Rectal smooth muscle tissue (tissue), 1 donor: ENCODE results near the gene ZNF267.
"Not testable (repeated sequence)": the region's sequence is repeated elsewhere in the genome, so short reads cannot be mapped to it uniquely, and the experiment has no call there.

ENCODE experiments used
- H3K27ac ChIP-seq: one replicate; pipeline ENCODE4 v1.7.0; 2013; ENCODE audit warnings: low read depth, low read length, inconsistent platforms
- H3K27me3 ChIP-seq: one replicate; pipeline ENCODE4 v1.7.0; 2013; ENCODE audit warnings: low read length; ENCODE audit not compliant: control insufficient read depth, insufficient read depth
- H3K36me3 ChIP-seq: one replicate; pipeline ENCODE4 v1.7.0; 2013; ENCODE audit warnings: low read length; ENCODE audit not compliant: control insufficient read depth, insufficient read depth
- H3K4me1 ChIP-seq: one replicate; pipeline ENCODE4 v1.7.0; 2013; ENCODE audit warnings: low read length; ENCODE audit not compliant: control insufficient read depth, insufficient read depth
- H3K4me3 ChIP-seq: one replicate; pipeline ENCODE4 v1.7.0; 2013; ENCODE audit warnings: low read length
- H3K9ac ChIP-seq: one replicate; pipeline ENCODE4 v1.7.0; 2013; ENCODE audit warnings: low read length

The ZNF267 gene

DNA sequence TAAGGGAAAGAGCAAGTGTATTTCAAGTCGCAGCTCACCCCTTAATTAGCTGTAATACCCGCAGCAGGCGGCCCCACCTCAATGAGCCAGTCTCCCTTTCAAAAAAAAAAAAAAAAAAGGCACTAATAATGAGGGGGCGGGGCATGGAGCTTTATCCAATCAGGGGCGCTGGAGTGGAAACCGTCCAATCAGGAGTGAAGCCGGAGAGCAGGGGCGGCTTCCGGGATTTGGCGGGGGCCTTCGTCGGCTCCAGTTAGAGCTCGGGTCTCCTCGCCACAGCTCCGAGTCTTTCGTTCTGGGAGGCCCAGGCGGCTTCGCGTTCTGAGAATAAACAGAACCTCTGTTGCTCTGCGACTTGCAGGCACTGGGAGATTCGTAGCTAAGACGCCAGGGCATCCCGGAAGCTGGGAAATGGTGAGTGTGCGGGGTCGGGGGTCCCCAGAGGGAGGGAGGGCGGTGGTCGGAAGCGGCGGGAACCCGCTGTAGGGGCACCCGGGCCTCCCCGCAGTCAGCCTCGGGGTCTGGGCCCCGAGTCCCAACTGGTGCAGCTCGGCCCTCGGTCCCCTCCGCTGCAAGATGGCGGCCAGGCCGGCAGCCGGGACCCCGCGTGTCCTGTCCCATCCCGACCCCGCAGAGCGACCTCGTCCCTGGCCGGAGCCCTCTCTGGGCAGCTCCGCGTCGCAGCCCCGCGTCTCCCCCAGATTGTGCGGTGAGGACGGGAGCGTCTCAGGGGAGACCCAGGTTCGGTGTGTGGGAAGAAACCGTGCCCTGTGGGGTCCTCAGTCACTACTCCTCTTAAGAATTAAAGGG lies at the start of gene ZNF267:
ZNF267 (plus strand) TSS at position 252 of the 810 bp plus-strand sequence; CDS start at position 412, 160 bp downstream.
- peak within 1 kb of the TSS; percentile 97 for H3K27ac ChIP-seq
- no peaks in the 10 kb centered on the region for H3K36me3 ChIP-seq
- peak within 1 kb of the TSS; percentile 91 for H3K9ac ChIP-seq
- peaks cover 10% of the 10 kb centered on the region for H3K4me1 ChIP-seq
- peaks cover 2% of the 10 kb centered on the region for H3K27me3 ChIP-seq
- peak within 1 kb of the TSS; percentile 98 for H3K4me3 ChIP-seq

DNA sequence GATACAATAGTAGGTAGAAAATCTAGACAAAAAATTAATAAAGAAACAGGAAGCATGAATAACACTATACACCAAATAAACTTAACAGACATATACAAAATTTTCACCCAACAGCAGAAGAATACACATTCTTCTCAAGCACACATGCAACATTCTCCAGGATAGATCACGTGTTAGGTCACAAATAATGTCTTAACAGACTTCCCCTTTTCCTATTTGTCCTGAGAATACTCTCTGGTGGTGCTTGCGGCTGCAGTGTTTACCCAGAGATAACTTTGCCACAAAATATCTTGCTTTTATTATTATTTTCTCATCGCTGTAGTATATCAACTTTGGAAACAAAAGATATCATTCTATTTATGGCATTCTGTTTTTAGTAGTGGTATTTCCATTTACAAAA lies 40.6 kb upstream of the ZNF267 start:
- Histone ChIP-seq H3K27me3 (no peaks in the 10 kb centered on the region), H3K27ac (no peak overlapping the region), H3K9ac (no peak overlapping the region), H3K36me3 (no peaks in the 10 kb centered on the region), H3K4me1 (no peaks in the 10 kb centered on the region), H3K4me3 (no peak overlapping the region)

DNA sequence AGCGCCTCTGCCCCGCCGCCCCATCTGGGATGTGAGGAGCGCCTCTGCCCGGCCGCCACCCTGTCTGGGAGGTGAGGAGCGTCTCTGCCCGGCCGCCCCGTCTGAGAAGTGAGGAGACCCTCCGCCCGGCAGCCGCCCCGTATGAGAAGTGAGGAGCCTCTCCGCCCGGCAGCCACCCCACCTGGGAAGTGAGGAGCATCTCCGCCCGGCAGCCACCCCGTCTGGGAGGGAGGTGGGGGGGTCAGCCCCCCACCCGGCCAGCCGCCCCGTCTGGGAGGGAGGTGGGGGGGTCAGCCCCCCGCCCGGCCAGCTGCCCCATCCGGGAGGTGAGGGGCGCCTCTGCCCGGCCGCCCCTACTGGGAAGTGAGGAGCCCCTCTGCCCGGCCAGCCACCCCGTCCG lies 37.2 kb upstream of the ZNF267 start:
- not testable (repeated sequence) for H3K36me3 ChIP-seq, H3K4me1 ChIP-seq, H3K9ac ChIP-seq, H3K27me3 ChIP-seq, H3K27ac ChIP-seq, H3K4me3 ChIP-seq

DNA sequence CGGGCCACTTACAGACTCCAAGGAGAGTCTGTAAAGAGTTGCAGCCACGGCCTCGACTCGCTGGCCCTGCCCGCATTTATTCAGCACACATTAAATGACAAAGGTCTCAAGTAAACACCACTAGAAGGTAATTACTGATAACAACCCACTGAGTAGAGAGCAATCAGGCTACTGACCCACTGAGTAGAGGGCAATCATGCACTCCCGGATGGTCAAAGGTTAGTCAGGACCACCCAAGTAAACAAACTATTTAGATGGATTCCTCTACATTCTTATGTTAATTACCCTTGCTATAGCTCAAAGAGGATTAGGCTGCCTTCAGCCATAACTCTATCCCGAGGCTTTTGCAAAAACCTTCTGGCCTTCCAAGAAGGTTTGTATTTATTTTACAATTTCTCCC lies 30.7 kb upstream of the ZNF267 start:
- no peak overlapping the region for H3K27ac ChIP-seq
- no peak overlapping the region for H3K9ac ChIP-seq
- H3K27me3 ChIP-seq = no peaks in the 10 kb centered on the region
- no peak overlapping the region for H3K4me3 ChIP-seq
- no peaks in the 10 kb centered on the region for H3K36me3 ChIP-seq
- no peaks in the 10 kb centered on the region for H3K4me1 ChIP-seq

DNA sequence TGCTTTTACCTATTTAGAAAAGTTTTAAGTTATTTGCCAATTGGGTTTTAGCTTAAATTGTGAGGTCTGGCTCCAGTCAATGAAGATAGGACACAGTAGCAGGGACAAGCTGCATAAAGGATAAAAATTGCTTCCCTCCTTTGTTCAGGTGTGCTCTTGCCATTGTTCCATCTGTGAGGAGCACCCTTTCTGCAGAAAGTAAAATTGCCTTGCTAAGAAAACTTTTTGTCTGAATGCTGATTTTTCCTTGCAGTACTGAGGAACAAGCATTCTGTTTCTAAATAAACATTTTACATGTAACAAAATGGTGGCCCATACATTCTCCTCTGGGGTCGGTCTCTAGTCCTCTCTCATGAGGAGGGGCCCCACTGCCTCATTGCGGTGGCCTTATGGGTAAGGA lies 25.0 kb upstream of the ZNF267 start:
- not testable (repeated sequence) for H3K4me3 ChIP-seq, H3K36me3 ChIP-seq, H3K9ac ChIP-seq, H3K27ac ChIP-seq, H3K27me3 ChIP-seq, H3K4me1 ChIP-seq

DNA sequence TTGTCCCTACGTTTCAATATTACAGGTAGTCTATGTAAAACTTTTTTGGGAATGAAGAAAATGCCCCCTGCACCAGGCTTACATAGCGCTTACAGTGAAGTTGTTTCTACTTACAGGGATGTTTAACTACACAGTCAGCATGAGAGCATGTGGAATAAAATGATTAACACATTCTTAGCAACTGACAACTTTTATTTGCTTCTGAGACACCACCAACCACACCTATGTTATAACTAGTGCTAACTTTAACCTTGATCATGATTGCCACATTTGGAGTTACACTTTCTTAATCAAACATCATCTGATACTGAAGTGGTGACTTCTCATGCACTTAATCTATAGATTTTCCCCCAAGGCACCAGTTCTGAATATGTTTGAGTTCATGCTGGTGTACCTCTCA lies 20.3 kb upstream of the ZNF267 start:
- H3K4me1 ChIP-seq = no peaks in the 10 kb centered on the region
- no peaks in the 10 kb centered on the region for H3K36me3 ChIP-seq
- no peak overlapping the region for H3K4me3 ChIP-seq
- H3K27me3 ChIP-seq = no peaks in the 10 kb centered on the region
- H3K9ac ChIP-seq = no peak overlapping the region
- H3K27ac ChIP-seq = no peak overlapping the region

DNA sequence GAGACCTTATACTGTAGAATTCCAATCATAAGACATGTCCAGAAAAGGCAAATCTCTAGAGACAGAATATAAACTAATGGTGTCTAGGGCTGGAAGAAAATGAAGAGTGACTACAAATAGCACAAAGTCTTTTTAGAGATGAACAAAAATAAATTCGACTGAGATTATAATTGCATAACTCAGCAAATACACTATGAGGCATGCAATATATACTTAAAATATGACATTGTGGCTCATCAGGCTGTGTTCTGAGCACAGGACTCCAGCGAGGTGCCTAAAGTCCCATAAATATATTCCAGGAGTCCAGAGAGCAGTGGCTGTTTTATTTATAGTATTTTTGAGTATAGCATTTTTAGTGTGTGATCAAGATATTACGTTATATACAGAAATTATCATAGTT lies 13.1 kb upstream of the ZNF267 start:
- no peak overlapping the region for H3K4me3 ChIP-seq
- no peaks in the 10 kb centered on the region for H3K36me3 ChIP-seq
- no peak overlapping the region for H3K9ac ChIP-seq
- H3K4me1 ChIP-seq = no peaks in the 10 kb centered on the region
- no peak overlapping the region for H3K27ac ChIP-seq
- H3K27me3 ChIP-seq = no peaks in the 10 kb centered on the region

DNA sequence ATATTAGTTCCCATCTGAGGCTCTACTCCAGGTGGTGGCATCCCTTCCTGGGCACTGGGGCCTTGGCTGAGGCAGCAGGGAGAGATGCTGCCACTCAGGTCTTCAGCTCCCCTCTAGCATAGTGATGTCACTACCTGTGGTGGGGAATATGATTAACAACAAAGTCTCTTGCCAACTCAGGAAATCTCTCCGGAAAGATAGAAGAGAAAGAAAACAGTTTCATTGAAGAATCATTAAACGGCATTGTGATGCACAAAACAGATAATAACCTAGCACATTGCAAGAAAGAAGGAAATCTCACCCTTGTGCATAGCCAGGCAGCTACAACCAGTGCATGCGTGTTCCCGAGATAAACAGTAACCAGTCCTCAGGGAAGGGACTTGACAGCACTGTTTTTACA lies 12.2 kb upstream of the ZNF267 start:
- Histone ChIP-seq H3K4me3 (no peak overlapping the region), H3K4me1 (no peaks in the 10 kb centered on the region), H3K36me3 (no peaks in the 10 kb centered on the region), H3K9ac (no peak overlapping the region), H3K27me3 (no peaks in the 10 kb centered on the region), H3K27ac (no peak overlapping the region)

DNA sequence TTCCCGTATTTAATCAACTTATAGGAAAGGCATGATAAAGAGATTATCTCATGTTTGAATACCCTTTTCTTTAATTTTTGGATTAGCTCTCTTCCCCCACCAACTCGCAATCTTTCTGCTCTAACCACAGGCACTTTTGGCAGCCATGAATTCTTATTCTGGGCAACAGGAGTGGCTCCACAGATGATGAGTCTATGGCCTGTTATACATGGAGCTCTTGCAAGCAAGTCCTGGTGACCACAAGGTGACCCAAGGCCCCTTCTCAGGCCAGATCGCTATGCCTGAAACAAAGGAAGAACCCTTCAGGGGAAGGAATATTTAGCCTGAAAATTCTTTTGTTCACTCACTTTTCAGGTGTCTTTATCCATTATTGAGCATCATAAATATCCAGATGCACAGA lies 10.8 kb upstream of the ZNF267 start:
- no peak overlapping the region for H3K9ac ChIP-seq
- no peak overlapping the region for H3K4me3 ChIP-seq
- H3K27me3 ChIP-seq = no peaks in the 10 kb centered on the region
- no peaks in the 10 kb centered on the region for H3K36me3 ChIP-seq
- no peaks in the 10 kb centered on the region for H3K4me1 ChIP-seq
- no peak overlapping the region for H3K27ac ChIP-seq

DNA sequence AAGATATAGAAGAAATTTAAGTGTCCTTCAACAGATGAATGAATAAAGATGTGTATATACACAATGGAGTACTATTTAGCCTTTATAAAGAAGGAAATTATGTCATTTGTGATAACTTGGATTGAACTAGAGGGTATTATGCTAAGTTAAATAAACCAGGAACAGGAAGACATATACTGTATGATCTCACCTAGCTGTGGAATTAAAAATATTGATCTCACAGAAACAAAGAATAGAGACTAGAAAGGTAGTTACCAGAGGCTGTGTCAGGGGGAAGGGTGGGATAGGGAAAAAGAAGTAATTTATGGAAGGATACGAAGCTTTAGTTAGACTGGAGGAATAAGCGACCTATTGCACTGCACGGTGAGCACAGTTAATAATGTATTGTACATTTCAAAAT lies 5.4 kb upstream of the ZNF267 start:
- no peak overlapping the region for H3K9ac ChIP-seq
- no peaks in the 10 kb centered on the region for H3K27me3 ChIP-seq
- H3K36me3 ChIP-seq = no peaks in the 10 kb centered on the region
- H3K4me3 ChIP-seq = no peak overlapping the region
- no peak overlapping the region for H3K27ac ChIP-seq
- H3K4me1 ChIP-seq = peaks cover 1% of the 10 kb centered on the region

DNA sequence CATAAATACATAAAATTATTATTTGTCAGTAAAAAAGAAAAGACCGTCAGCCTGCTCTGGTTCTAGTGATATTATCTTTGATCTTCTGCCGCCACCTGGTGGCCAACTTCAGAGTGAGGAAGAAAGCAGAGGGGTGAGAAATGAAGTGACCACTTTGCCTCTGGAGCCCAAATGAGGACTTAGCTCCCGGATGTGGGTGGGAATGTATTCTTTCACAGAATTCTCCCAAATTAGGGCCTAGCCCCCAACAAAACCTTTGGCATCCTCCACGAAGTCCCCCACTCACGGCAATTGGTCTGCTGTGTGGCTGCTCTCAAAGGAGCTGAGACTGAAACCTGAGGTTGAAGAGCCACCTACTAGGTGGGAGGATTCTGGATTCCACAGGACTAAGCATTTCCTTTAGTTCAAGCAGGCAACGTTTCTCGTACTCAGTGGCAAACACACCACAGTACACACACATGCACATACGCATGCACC lies 4.9 kb upstream of the ZNF267 start:
- peaks cover 3% of the 10 kb centered on the region for H3K4me1 ChIP-seq
- H3K4me3 ChIP-seq = peak overlapping the region; percentile 3
- H3K27ac ChIP-seq = no peak overlapping the region
- no peak overlapping the region for H3K9ac ChIP-seq
- H3K36me3 ChIP-seq = no peaks in the 10 kb centered on the region
- no peaks in the 10 kb centered on the region for H3K27me3 ChIP-seq

DNA sequence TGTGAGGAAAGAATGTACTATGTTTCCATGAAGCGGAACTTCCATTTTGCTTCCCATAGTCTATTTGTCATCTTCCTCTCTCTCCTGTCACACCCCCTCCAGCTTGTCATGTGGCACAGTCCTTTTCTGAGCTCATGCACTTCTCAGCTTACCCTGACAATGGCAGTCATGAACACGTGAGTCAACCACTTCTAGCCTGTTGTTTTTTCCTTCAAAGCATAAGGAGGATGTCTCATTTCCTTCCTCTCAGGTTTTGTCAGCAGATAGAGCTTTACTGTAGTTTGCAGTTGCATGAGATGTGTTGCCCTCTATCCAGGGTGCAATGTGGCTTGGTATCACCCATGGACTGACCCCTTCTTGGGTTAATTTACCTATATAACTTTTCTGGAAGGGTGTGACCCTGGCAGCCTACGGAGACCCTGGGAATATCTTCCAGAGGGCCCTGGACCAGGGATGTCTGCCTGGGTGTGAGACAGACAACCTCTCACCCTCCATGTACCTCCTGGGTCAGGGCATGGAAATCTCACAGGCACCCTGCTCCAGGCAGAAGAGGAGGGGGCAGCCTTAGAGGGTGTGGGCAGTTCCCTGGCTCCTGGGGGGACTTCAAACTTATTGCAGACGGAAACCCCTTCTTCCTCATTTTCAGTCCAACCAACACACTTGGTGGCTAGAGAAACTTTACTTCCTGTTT lies 4.0 kb upstream of the ZNF267 start:
- H3K27ac ChIP-seq = no peak overlapping the region
- H3K27me3 ChIP-seq = no peaks in the 10 kb centered on the region
- no peak overlapping the region for H3K9ac ChIP-seq
- peaks cover 3% of the 10 kb centered on the region for H3K4me1 ChIP-seq
- no peaks in the 10 kb centered on the region for H3K36me3 ChIP-seq
- H3K4me3 ChIP-seq = no peak overlapping the region

DNA sequence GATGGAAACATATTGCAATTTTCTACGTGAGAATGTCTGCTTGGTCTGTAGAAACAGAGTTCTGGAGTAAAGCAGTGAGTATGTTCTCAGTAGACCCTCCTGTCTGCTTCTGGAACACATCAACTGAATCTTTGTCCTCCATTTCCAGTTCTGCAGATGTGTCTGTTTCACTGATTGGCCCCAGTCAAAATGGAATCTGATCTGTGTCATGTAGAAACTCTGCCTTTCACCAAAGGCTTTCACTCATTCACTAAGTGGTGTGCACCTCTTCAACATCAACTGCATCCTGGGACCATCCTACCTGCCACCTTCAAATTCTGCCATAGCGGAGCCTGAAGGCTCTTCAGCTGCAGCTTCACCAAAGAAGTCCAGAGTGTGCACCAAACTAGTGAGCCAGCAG lies 2.8 kb upstream of the ZNF267 start:
- Histone ChIP-seq H3K27me3 (no peaks in the 10 kb centered on the region), H3K4me3 (no peak overlapping the region), H3K4me1 (peaks cover 3% of the 10 kb centered on the region), H3K36me3 (no peaks in the 10 kb centered on the region), H3K9ac (no peak overlapping the region), H3K27ac (no peak overlapping the region)
